Liver (tissue), 3 donors: Measurements from ENCODE around the gene SYNGR3.

ENCODE experiments used
- RAD21 ChIP-seq, 2 donors: IDR thresholded peaks; 2 replicates each; pipeline ENCODE4 v1.6.1; 2016; ENCODE audit warnings: antibody characterized with exemption in 2 of 2, mild to moderate bottlenecking in 2 of 2
- RXRA ChIP-seq, 2 donors: IDR thresholded peaks; 2 replicates each; pipeline ENCODE4 v1.6.1; 2017 to 2018; ENCODE audit warnings: antibody characterized with exemption in 2 of 2, mild to moderate bottlenecking in 1 of 2
- SP1 ChIP-seq: IDR thresholded peaks from 2 replicates; pipeline ENCODE4 v1.6.1; 2018; ENCODE audit warnings: antibody characterized with exemption, mild to moderate bottlenecking
- TF ChIP-seq, protein P1 (sequence below): fragments of 150-350 bp; IDR thresholded peaks from 2 replicates; pipeline ENCODE4 v1.5.1; 2017; ENCODE audit warnings: improper control_type of control experiment, low read depth, low read length; ENCODE audit not compliant: missing input control
- donor health status: healthy.
- donor health status: healthy.

DNA sequence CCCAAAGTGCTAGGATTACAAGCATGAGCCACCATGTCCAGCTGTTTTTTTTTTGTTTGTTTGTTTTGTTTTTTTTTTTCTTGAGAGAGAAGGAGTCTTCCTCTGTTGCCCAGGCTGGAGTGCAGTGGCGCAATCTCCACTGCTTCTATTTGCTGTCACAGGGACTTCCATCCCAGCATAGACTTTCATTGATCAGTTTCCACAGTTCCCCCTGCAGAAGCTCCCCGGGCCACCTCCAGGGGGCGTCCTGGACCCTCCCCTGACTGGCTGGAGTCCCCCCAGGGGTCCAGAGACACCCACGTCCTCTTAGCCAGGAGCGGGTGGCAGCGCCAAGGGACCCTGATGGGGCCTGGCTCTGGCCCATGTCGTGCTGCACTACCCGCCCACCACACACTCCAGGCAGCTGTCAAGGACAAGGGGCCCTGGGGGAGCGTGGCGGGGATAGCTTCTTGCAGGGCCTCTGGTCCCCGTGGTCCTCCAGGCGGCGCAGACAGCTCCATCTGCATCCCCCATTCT is 26.7 kb downstream of the SYNGR3 start:
- peak in 1 of 2 donors; percentile 4 for TF ChIP-seq RAD21 (IDR thresholded peaks at IDR 0.05)
- TF ChIP-seq, protein P1, sequence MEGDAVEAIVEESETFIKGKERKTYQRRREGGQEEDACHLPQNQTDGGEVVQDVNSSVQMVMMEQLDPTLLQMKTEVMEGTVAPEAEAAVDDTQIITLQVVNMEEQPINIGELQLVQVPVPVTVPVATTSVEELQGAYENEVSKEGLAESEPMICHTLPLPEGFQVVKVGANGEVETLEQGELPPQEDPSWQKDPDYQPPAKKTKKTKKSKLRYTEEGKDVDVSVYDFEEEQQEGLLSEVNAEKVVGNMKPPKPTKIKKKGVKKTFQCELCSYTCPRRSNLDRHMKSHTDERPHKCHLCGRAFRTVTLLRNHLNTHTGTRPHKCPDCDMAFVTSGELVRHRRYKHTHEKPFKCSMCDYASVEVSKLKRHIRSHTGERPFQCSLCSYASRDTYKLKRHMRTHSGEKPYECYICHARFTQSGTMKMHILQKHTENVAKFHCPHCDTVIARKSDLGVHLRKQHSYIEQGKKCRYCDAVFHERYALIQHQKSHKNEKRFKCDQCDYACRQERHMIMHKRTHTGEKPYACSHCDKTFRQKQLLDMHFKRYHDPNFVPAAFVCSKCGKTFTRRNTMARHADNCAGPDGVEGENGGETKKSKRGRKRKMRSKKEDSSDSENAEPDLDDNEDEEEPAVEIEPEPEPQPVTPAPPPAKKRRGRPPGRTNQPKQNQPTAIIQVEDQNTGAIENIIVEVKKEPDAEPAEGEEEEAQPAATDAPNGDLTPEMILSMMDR = peak; percentile 13
- no peak for TF ChIP-seq RXRA (IDR thresholded peaks at IDR 0.05)
- no peak for TF ChIP-seq SP1
